ENCODE data around the gene NEK4. TPM values are rescaled to one million over a fixed set of nuclear protein-coding genes. Genes with fewer than 3 reads are reported as not detected.

The NEK4 gene
- total and polyA plus RNA-seq, 2 of the 13 experiments (the other 11 are each of a cell fraction or from before 2014, with no cell fraction given) = 16.5 to 38.0 TPM

- Histone ChIP-seq H2AFZ (ENCODE audit: low read length) (no peak overlapping the region), H3K4me2 (ENCODE audit: low read depth, low read length) (peak overlapping the region; percentile 14; the same call in 1 of the 2 replicates), H3K36me3 (replicated peaks in 1 of 2; ENCODE audit: control insufficient read depth in 1 of 2, insufficient read depth in 2 of 2, low read length in 2 of 2) (peaks cover 0 to 2% of the 10 kb centered on the region in 2 experiments; a peak in 1 of 5 replicates), H3K4me1 (ENCODE audit: insufficient read depth, low read length) (peaks cover 20% of the 10 kb centered on the region), H3K27ac (ENCODE audit: extremely low read length, insufficient read depth, low read length) (peak overlapping the region; percentile 20), H3K4me3 (replicated peaks in 1 of 3; ENCODE audit: insufficient read depth in 1 of 3, low read depth in 2 of 3, low read length in 3 of 3) (no peak overlapping the region), H3K79me2 (ENCODE audit: insufficient read depth, low read length) (no peaks in the 10 kb centered on the region), H3K27me3 (ENCODE audit: control insufficient read depth in 1 of 2, insufficient read depth in 2 of 2, low read length in 2 of 2) (no peaks in the 10 kb centered on the region), H3K9me3 (ENCODE audit: low read length) (peaks cover 4% of the 10 kb centered on the region; the same call in 1 of the 2 replicates), H4K20me1 (ENCODE audit: insufficient read depth, low read length) (no peaks in the 10 kb centered on the region), H3K9ac (ENCODE audit: insufficient read depth, low read depth, low read length) (no peak overlapping the region)
- peak; percentile 54; the same call in 1 of the 3 replicates for ATAC-seq
- in situ Hi-C loops (cut with HindIII; ENCODE audit: extremely low pct_ligation_motif_present, low pct_unique_long_range_greater_than_20kb) = no loop called here
- peak; percentile 62 for DNase-seq (ENCODE audit: low spot score)
- ChIA-PET POLR2A (interaction anchor here (1.8 kb wide), 1 partner anchor 20 kb away, joined by 4 read pairs; no protein-coding TSS in a partner anchor), CTCF (ENCODE audit: low intra/inter-chr PET ratio, low total read pairs) (no interaction called here)
- no peak for FAIRE-seq
- BruUV-seq (replicated peaks) = no TSS peak
- 51% methylated on average over 1 of the region's 1 CpG for WGBS (ENCODE audit: low lambda C conversion rate)
- intact Hi-C loops (cut with micrococcal nuclease; ENCODE audit: unreplicated experiment) = no loop called here
- TF ChIP-seq SOX5 (CRISPR knock-in tag; IDR thresholded peaks at IDR 0.05; ENCODE audit: borderline replicate concordance) = peak; percentile 17; the same call in 1 of the 2 replicates
- peak; percentile 69; the same call in 1 of the 2 replicates for TF ChIP-seq MIXL1 (CRISPR knock-in tag; IDR thresholded peaks at IDR 0.05)
- TF ChIP-seq SOX13 (IDR thresholded peaks at IDR 0.05) = no peak
- TF ChIP-seq SOX13 (CRISPR knock-in tag; conservative IDR thresholded peaks at IDR 0.05 in 1 of 2, IDR thresholded peaks at IDR 0.05 in 1 of 2) = peak in 1 of 2 experiments; percentile 30; a peak in 1 of 4 replicates
- TF ChIP-seq SRF (IDR thresholded peaks at IDR 0.05; ENCODE audit: low read depth, low read length) = no peak
- peak; percentile 53 for TF ChIP-seq NCOR1 (IDR thresholded peaks at IDR 0.05; ENCODE audit: borderline replicate concordance, low read length)
- TF ChIP-seq HMG20A (CRISPR knock-in tag; IDR thresholded peaks at IDR 0.05; ENCODE audit: borderline replicate concordance) = peak; percentile 32; the same call in 1 of the 2 replicates
- peak; percentile 46; the same call in 1 of the 2 replicates for TF ChIP-seq FOXK1 (CRISPR knock-in tag; IDR thresholded peaks at IDR 0.05; ENCODE audit: borderline replicate concordance, low read depth)
- TF ChIP-seq FOXP1 (IDR thresholded peaks at IDR 0.05) = no peak
- peak; percentile 58; the same call in 1 of the 2 replicates for TF ChIP-seq FOXP1 (CRISPR knock-in tag; IDR thresholded peaks at IDR 0.05)
- TF ChIP-seq DRAP1 (CRISPR knock-in tag; IDR thresholded peaks at IDR 0.05) = 0 out of 2 replicates have a peak, but pooled peaks have one; percentile 18
- TF ChIP-seq ARID3A (IDR thresholded peaks at IDR 0.05; ENCODE audit: low read depth, low read length) = peak; percentile 84
- TF ChIP-seq ZNF879 (CRISPR knock-in tag; IDR thresholded peaks at IDR 0.05) = no peak
- no peak for TF ChIP-seq MIER3 (CRISPR knock-in tag; IDR thresholded peaks at IDR 0.05; ENCODE audit: borderline replicate concordance)
- peak; percentile 45; the same call in 1 of the 2 replicates for TF ChIP-seq ZGPAT (CRISPR knock-in tag; IDR thresholded peaks at IDR 0.05)
- TF ChIP-seq CSRNP1 (CRISPR knock-in tag; IDR thresholded peaks at IDR 0.05) = no peak
- 0 out of 2 replicates have a peak, but pooled peaks have one; percentile 16 for TF ChIP-seq NCOA2 (CRISPR knock-in tag; IDR thresholded peaks at IDR 0.05)
- peak; percentile 59; the same call in 1 of the 2 replicates for TF ChIP-seq ZNF652 (CRISPR knock-in tag; IDR thresholded peaks at IDR 0.05; ENCODE audit: borderline replicate concordance, low read depth)
- peak; percentile 82 for TF ChIP-seq CEBPG (CRISPR knock-in tag; IDR thresholded peaks at IDR 0.05)
- TF ChIP-seq FOXJ3 (CRISPR knock-in tag; IDR thresholded peaks at IDR 0.05; ENCODE audit: borderline replicate concordance) = 0 out of 2 replicates have a peak, but pooled peaks have one; percentile 24
- peak; percentile 39; the same call in 1 of the 2 replicates for TF ChIP-seq ZNF644 (CRISPR knock-in tag; IDR thresholded peaks at IDR 0.05; ENCODE audit: low read depth)
- TF ChIP-seq CEBPB (IDR thresholded peaks at IDR 0.05; ENCODE audit: borderline replicate concordance, low read depth, low read length) = peak; percentile 88
- no peak for TF ChIP-seq ZNF430 (CRISPR knock-in tag; IDR thresholded peaks at IDR 0.05)
These were observed 46.2 kb downstream of the NEK4 start for GRCh38 chr3:52724511-52724910.

Measured in HepG2 (cell line).